ENCODE results near the gene CNTN4.

- TF ChIP-seq CTCF (IDR thresholded peaks at IDR 0.05; ENCODE audit: insufficient read depth, low read depth, low read length) (no peak), EZH2 (IDR thresholded peaks at IDR 0.05; ENCODE audit: insufficient read depth, low read length) (no peak)
These were observed 559.3 kb downstream of the CNTN4 start for GRCh38 chr3:2657971-2658370.
